ENCODE measurements around the gene MCL1.
A peak's percentile ranks its signal among the peaks of the same experiment; 100 is the strongest.
"Not testable (repeated sequence)": the region's sequence is repeated elsewhere in the genome, so short reads cannot be mapped to it uniquely, and the experiment has no call there.

MCL1 gene

GRCh38 chr1:150567717-150568593 lies 11.5 kb downstream of the MCL1 start:
- no peak for DNase-seq

GRCh38 chr1:150567341-150567716 lies 12.1 kb downstream of the MCL1 start:
- DNase-seq = peak; percentile 37 to 51

- no peak for DNase-seq
These were observed 12.6 kb downstream of the MCL1 start for GRCh38 chr1:150566589-150567340.

GRCh38 chr1:150565240-150565991 lies 14.0 kb downstream of the MCL1 start:
- not testable (repeated sequence) for DNase-seq

GRCh38 chr1:150564051-150564991 lies 15.1 kb downstream of the MCL1 start:
- no peak for DNase-seq

GRCh38 chr1:150563340-150564038 lies 15.9 kb downstream of the MCL1 start:
- DNase-seq = no peak

GRCh38 chr1:150562446-150563339 lies 16.7 kb downstream of the MCL1 start:
- peak; percentile 48 to 53 for DNase-seq

GRCh38 chr1:150561974-150562445 lies 17.4 kb downstream of the MCL1 start:
- DNase-seq = peak; percentile 89 to 90

GRCh38 chr1:150561254-150561973 lies 18.0 kb downstream of the MCL1 start:
- DNase-seq = peak; percentile 34 to 42

GRCh38 chr1:150560576-150561253 lies 18.7 kb downstream of the MCL1 start:
- DNase-seq = peak; percentile 78 to 79

GRCh38 chr1:150560011-150560438 lies 19.4 kb downstream of the MCL1 start:
- peak; percentile 64 to 67 for DNase-seq

GRCh38 chr1:150559656-150560010 lies 19.8 kb downstream of the MCL1 start:
- no peak for DNase-seq

- no peak for DNase-seq
These were observed 20.4 kb downstream of the MCL1 start for GRCh38 chr1:150558761-150559655.

GRCh38 chr1:150558303-150558704 lies 21.1 kb downstream of the MCL1 start:
- no peak for DNase-seq

- DNase-seq = no peak
These were observed 21.6 kb downstream of the MCL1 start for GRCh38 chr1:150557813-150558212.

GRCh38 chr1:150557065-150557600 lies 22.3 kb downstream of the MCL1 start:
- no peak for DNase-seq

Data from activated CD4-positive, alpha-beta T cell treated with anti-CD3 and anti-CD28 coated beads, Interleukin-2, amount 50 U/mL, for 4 hours (primary cell).